GM12878 (cell line): ENCODE data around the gene TFDP1. TPM values are rescaled to one million over a fixed set of nuclear protein-coding genes. Genes with fewer than 3 reads are reported as not detected.

Experiments
- ATAC-seq: fragments of 200-7000 bp; cut with Tn5 transposase; 3 replicates; pipeline ENCODE4 v1.9.1; 2020; ENCODE audit warnings: mild to moderate bottlenecking, moderate library complexity
- BruUV-seq: library from RNA; stranded (reverse); fragments of 400-500 nt; replicated peaks from 2 replicates; lab custom pipeline; 2021; lab: Mats Ljungman, UMichigan
- CTCF ChIA-PET: fragments of 300-600 bp; sonication (Branson Sonifier 250); formaldehyde crosslinking; extraction: SDS; loops from one replicate; lab custom pipeline; 2021; ENCODE audit warnings: inconsistent platforms; lab: Yijun Ruan, JAX
- POLR2A ChIA-PET: fragments of 350-600 bp; formaldehyde crosslinking; extraction: SDS; loops from one replicate; lab custom pipeline; 2021; ENCODE audit warnings: inconsistent platforms; lab: Charles Lee
- RAD21 ChIA-PET: fragments of 300-600 bp; sonication (Branson Sonifier 250); formaldehyde crosslinking; loops from one replicate; lab custom pipeline; 2023; ENCODE audit warnings: antibody characterized with exemption; ENCODE audit not compliant: unreplicated experiment; lab: Charles Lee
- SMC1A ChIA-PET: fragments of 300-600 bp; sonication (Branson Sonifier 250); formaldehyde crosslinking; loops from one replicate; lab custom pipeline; 2023; ENCODE audit not compliant: unreplicated experiment, uncharacterized antibody; lab: Charles Lee
- DNase-seq: peaks from one replicate; pipeline ENCODE4 v3.0.0-alpha.2; 2011; ENCODE audit warnings: low read depth, low spot score
- FAIRE-seq: peaks from 3 replicates; lab custom pipeline; 2011; peaks lifted over from hg19 to GRCh38; lab: Jason Lieb, UNC
- H2AFZ ChIP-seq: 2 replicates; pipeline ENCODE4 v1.6.0; 2011; ENCODE audit warnings: low read depth, low read length, control low read depth; ENCODE audit not compliant: control insufficient read depth
- H3K27ac ChIP-seq: 2 replicates; pipeline ENCODE4 v1.5.1; 2011; ENCODE audit warnings: control low read depth; ENCODE audit not compliant: control insufficient read depth, insufficient read depth
- H3K27me3 ChIP-seq, 2 experiments: replicated peaks in 1 of 2; 2 replicates each; pipeline versions ENCODE4 v1.6.0 to v1.6.1; 2011; ENCODE audit warnings: low read length in 1 of 2; ENCODE audit not compliant: control insufficient read depth in 2 of 2, insufficient read depth in 2 of 2
- H3K36me3 ChIP-seq, 2 experiments: 2 replicates each; pipeline ENCODE4 v1.5.1; 2011; ENCODE audit warnings: low read length in 1 of 2; ENCODE audit not compliant: control insufficient read depth in 2 of 2, insufficient read depth in 2 of 2
- H3K4me1 ChIP-seq: 2 replicates; pipeline ENCODE4 v1.6.1; 2011; ENCODE audit warnings: mild to moderate bottlenecking, low read length, moderate library complexity, mixed read lengths; ENCODE audit not compliant: control insufficient read depth, insufficient read depth
- H3K4me2 ChIP-seq: 2 replicates; pipeline ENCODE4 v1.6.0; 2011; ENCODE audit warnings: control low read depth; ENCODE audit not compliant: control insufficient read depth, insufficient read depth
- H3K4me3 ChIP-seq: fragments of 200-600 bp; sonication (generic); 2 replicates; pipeline ENCODE4 v1.5.1; 2016
- H3K79me2 ChIP-seq: 2 replicates; pipeline ENCODE4 v1.6.0; 2011; ENCODE audit warnings: low read length; ENCODE audit not compliant: control insufficient read depth, insufficient read depth
- H3K9ac ChIP-seq: 2 replicates; pipeline ENCODE4 v1.8.0; 2011; ENCODE audit warnings: low read length, control low read depth, mixed read lengths; ENCODE audit not compliant: control insufficient read depth, insufficient read depth
- H3K9me3 ChIP-seq: replicated peaks from 3 replicates; pipeline ENCODE4 v1.5.1; 2011; ENCODE audit warnings: mild to moderate bottlenecking, low read length; ENCODE audit not compliant: control insufficient read depth, insufficient read depth
- H4K20me1 ChIP-seq: 2 replicates; pipeline ENCODE4 v1.6.0; 2011; ENCODE audit not compliant: control insufficient read depth, insufficient read depth
- BCLAF1 ChIP-seq: fragments of 450-650 bp; IDR thresholded peaks from 2 replicates; pipeline ENCODE4 v1.6.1; 2017; ENCODE audit warnings: antibody characterized with exemption, mild to moderate bottlenecking, moderate library complexity
- BRCA1 ChIP-seq: IDR thresholded peaks from 2 replicates; pipeline ENCODE4 v1.6.1; 2011; ENCODE audit warnings: low read depth, low read length, improper control_type of control experiment
- CBX3 ChIP-seq: fragments of 200-600 bp; sonication (generic); IDR thresholded peaks from 2 replicates; pipeline ENCODE4 v1.6.1; 2016; ENCODE audit warnings: low read depth, borderline replicate concordance
- CHD2 ChIP-seq: IDR thresholded peaks from 2 replicates; pipeline ENCODE4 v1.6.1; 2011; ENCODE audit warnings: low read depth, low read length, improper control_type of control experiment, borderline replicate concordance
- EED ChIP-seq: sonication (generic); IDR thresholded peaks from 2 replicates; pipeline ENCODE4 v1.6.1; 2016; ENCODE audit warnings: antibody characterized with exemption, low read depth
- EGR1 ChIP-seq, 2 experiments: IDR thresholded peaks; 1 replicate in 1 of 2; 2 replicates in 1 of 2; pipeline ENCODE4 v1.6.1; 2011 to 2012; ENCODE audit warnings: low read depth in 2 of 2, low read length in 2 of 2, borderline replicate concordance in 1 of 2, mild to moderate bottlenecking in 1 of 2, moderate library complexity in 1 of 2
- ESRRA ChIP-seq: IDR thresholded peaks from 2 replicates; pipeline ENCODE4 v1.6.1; 2012; ENCODE audit warnings: mild to moderate bottlenecking, low read length, improper control_type of control experiment
- IKZF1 ChIP-seq: fragments of 450-650 bp; conservative IDR thresholded peaks from 2 replicates; pipeline ENCODE4 v1.6.1; 2017; ENCODE audit warnings: antibody characterized with exemption, mild to moderate bottlenecking
- MLLT1 ChIP-seq: fragments of 450-650 bp; IDR thresholded peaks from 2 replicates; pipeline ENCODE4 v1.6.1; 2016; ENCODE audit warnings: mild to moderate bottlenecking
- MXI1 ChIP-seq: fragments of 150-350 bp; IDR thresholded peaks from 2 replicates; pipeline ENCODE4 v1.6.1; 2011; ENCODE audit warnings: low read depth, mild to moderate bottlenecking, inconsistent platforms, low read length, improper control_type of control experiment
- NFYB ChIP-seq: IDR thresholded peaks from 2 replicates; pipeline ENCODE4 v1.6.1; 2011; ENCODE audit warnings: low read depth, mild to moderate bottlenecking, low read length, improper control_type of control experiment, moderate library complexity; ENCODE audit not compliant: insufficient read depth
- RBBP5 ChIP-seq: fragments of 200-600 bp; sonication (generic); conservative IDR thresholded peaks from 2 replicates; pipeline ENCODE4 v1.6.1; 2016
- SIX5 ChIP-seq: IDR thresholded peaks from 2 replicates; pipeline ENCODE4 v1.6.1; 2011; ENCODE audit warnings: mild to moderate bottlenecking, low read depth, low read length, moderate library complexity; ENCODE audit not compliant: severe bottlenecking
- ZNF622 ChIP-seq: fragments of 450-650 bp; IDR thresholded peaks from 2 replicates; pipeline ENCODE4 v1.6.1; 2017; ENCODE audit warnings: mild to moderate bottlenecking, inconsistent platforms
- WGBS: methylation state at CpG from one replicate; pipeline ENCODE4 v1.1.6; 2016; ENCODE audit warnings: low lambda C conversion rate; ENCODE audit not compliant: insufficient replicate concordance, insufficient coverage; ENCODE audit errors: missing lambda C conversion rate; 5-methylcytosine and 5-hydroxymethylcytosine counted together
- in situ Hi-C: fragments of 300-500 bp; cut with MboI; formaldehyde crosslinking; loops from 9 replicates; pipeline ENCODE4 v1.14.3; 2018; ENCODE audit warnings: mixed read lengths
- intact Hi-C: fragments of 100-400 bp; cut with micrococcal nuclease; formaldehyde crosslinking; loops from one replicate; pipeline ENCODE4 v1.14.2; 2022; ENCODE audit not compliant: unreplicated experiment
- polyA plus RNA-seq, 11 experiments: library from polyadenylated mRNA; depleted of rRNA in 4 of 11; unstranded in 6 of 11; stranded (reverse) in 5 of 11; fragments of >200 nt; fragmentation: Nextera tagmentation in 4 of 11; fragmentation: Illumina TruSeq in 1 of 11; extraction: Ambion mirVana in 4 of 11; extraction: Trizol in 1 of 11; gene quantifications; 1 replicate in 1 of 11; 2 replicates in 10 of 11; pipeline versions ENCODE4 v1.2.1 to v1.2.3, GENCODE V29; 2011 to 2016; ENCODE audit warnings: inconsistent platforms in 2 of 11, missing spikeins in 2 of 11, low read depth in 1 of 11
- total RNA-seq, 4 experiments: library from RNA; depleted of rRNA in 3 of 4; stranded (reverse); fragments of >200 nt in 3 of 4; fragmentation: Illumina TruSeq in 1 of 4; extraction: Trizol in 1 of 4; gene quantifications; 2 replicates each; pipeline versions ENCODE4 v1.2.1 to v1.2.3, GENCODE V29; 2013 to 2021
- TF ChIP-seq, protein P1 (sequence below): fragments of 150-350 bp; IDR thresholded peaks from 2 replicates; pipeline ENCODE4 v1.6.1; 2016; ENCODE audit warnings: low read depth, low read length

TFDP1 gene
- total and polyA plus RNA-seq, 10 of the 15 experiments (the other 5 are each of a cell fraction or from before 2014, with no cell fraction given): 37.7 to 254 (median 119) TPM

GRCh38 chr13:113548778-113549621 is 35.6 kb upstream of the TFDP1 start (continued):
- no peak for TF ChIP-seq BCLAF1

- no peak overlapping the region for H3K27ac ChIP-seq
- H3K4me1 ChIP-seq: no peaks in the 10 kb centered on the region
- no peak overlapping the region for H3K9ac ChIP-seq
- H4K20me1 ChIP-seq: no peaks in the 10 kb centered on the region
- WGBS: 88% methylated on average over 9 of the region's 9 CpGs
- no peaks in the 10 kb centered on the region for H3K27me3 ChIP-seq
- SMC1A ChIA-PET: no interaction called here
- in situ Hi-C loops (no loop called here), intact Hi-C loops (no loop called here)
- H3K9me3 ChIP-seq: no peaks in the 10 kb centered on the region
- RAD21 ChIA-PET: no interaction called here
- ATAC-seq (no peak), FAIRE-seq (no peak), DNase-seq (no peak)
- POLR2A ChIA-PET: no interaction called here
- CTCF ChIA-PET: no interaction called here
- peaks cover 2 to 9% of the 10 kb centered on the region in 2 experiments; a peak in 2 of 4 replicates for H3K36me3 ChIP-seq
- no peak overlapping the region for H2AFZ ChIP-seq
- H3K79me2 ChIP-seq: no peaks in the 10 kb centered on the region
- H3K4me2 ChIP-seq: no peak overlapping the region
- H3K4me3 ChIP-seq: no peak overlapping the region
- no TSS peak for BruUV-seq
- TF ChIP-seq, protein P1, sequence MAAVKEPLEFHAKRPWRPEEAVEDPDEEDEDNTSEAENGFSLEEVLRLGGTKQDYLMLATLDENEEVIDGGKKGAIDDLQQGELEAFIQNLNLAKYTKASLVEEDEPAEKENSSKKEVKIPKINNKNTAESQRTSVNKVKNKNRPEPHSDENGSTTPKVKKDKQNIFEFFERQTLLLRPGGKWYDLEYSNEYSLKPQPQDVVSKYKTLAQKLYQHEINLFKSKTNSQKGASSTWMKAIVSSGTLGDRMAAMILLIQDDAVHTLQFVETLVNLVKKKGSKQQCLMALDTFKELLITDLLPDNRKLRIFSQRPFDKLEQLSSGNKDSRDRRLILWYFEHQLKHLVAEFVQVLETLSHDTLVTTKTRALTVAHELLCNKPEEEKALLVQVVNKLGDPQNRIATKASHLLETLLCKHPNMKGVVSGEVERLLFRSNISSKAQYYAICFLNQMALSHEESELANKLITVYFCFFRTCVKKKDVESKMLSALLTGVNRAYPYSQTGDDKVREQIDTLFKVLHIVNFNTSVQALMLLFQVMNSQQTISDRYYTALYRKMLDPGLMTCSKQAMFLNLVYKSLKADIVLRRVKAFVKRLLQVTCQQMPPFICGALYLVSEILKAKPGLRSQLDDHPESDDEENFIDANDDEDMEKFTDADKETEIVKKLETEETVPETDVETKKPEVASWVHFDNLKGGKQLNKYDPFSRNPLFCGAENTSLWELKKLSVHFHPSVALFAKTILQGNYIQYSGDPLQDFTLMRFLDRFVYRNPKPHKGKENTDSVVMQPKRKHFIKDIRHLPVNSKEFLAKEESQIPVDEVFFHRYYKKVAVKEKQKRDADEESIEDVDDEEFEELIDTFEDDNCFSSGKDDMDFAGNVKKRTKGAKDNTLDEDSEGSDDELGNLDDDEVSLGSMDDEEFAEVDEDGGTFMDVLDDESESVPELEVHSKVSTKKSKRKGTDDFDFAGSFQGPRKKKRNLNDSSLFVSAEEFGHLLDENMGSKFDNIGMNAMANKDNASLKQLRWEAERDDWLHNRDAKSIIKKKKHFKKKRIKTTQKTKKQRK: no peak
- TF ChIP-seq RBBP5: no peak
- TF ChIP-seq MLLT1: no peak
- TF ChIP-seq ESRRA: no peak
- TF ChIP-seq CHD2: no peak
- TF ChIP-seq SIX5: no peak
- TF ChIP-seq EGR1 (IDR thresholded peaks at IDR 0.05; ENCODE audit: borderline replicate concordance in 1 of 2, low read depth in 2 of 2, low read length in 2 of 2): no peak
- no peak for TF ChIP-seq EED
- no peak for TF ChIP-seq IKZF1
- TF ChIP-seq MXI1: no peak
- no peak for TF ChIP-seq BRCA1
- TF ChIP-seq CBX3: no peak
- TF ChIP-seq ZNF622: no peak
- no peak for TF ChIP-seq NFYB
Observed at GRCh38 chr13:113550453-113550852, 34.1 kb upstream of the TFDP1 start.
